K562 (cell line): ENCODE measurements around the gene ARMC9. TPM values are rescaled to one million over a fixed set of nuclear protein-coding genes. Genes with fewer than 3 reads are reported as not detected.

Source experiments
- JUN ChIP-seq, 2 experiments: sonication (generic) in 1 of 2; formaldehyde crosslinking in 1 of 2; IDR thresholded peaks; 2 replicates each; pipeline versions ENCODE4 v1.6.1 to v1.8.0; 2012 to 2022; ENCODE audit warnings: borderline replicate concordance in 2 of 2, mild to moderate bottlenecking in 2 of 2, improper control_type of control experiment in 1 of 2, low read depth in 1 of 2, low read length in 1 of 2, missing genetic modification reagents in 1 of 2
- NFYB ChIP-seq: IDR thresholded peaks from 2 replicates; pipeline ENCODE4 v1.6.1; 2011; ENCODE audit warnings: mild to moderate bottlenecking, moderate library complexity; ENCODE audit not compliant: insufficient read length; ENCODE audit errors: extremely low read depth
- PHF8 ChIP-seq: fragments of 200-600 bp; sonication (generic); IDR thresholded peaks from 2 replicates; pipeline ENCODE4 v1.6.1; 2012; ENCODE audit warnings: mixed run types, mild to moderate bottlenecking, inconsistent platforms, low read length, moderate library complexity, borderline replicate concordance
- POU5F1 ChIP-seq: fragments of 150-350 bp; IDR thresholded peaks from 2 replicates; pipeline ENCODE4 v1.6.1; 2014; ENCODE audit warnings: borderline replicate concordance, low read length, low read depth, mild to moderate bottlenecking; ENCODE audit not compliant: partially characterized antibody
- PURB ChIP-seq: sonication (generic); formaldehyde crosslinking; IDR thresholded peaks from 2 replicates; pipeline ENCODE4 v1.9.0; 2021; ENCODE audit warnings: low read depth, mild to moderate bottlenecking, missing genetic modification reagents
- SAP30 ChIP-seq: fragments of 200-600 bp; sonication (generic); IDR thresholded peaks from 2 replicates; pipeline ENCODE4 v1.6.1; 2012; ENCODE audit warnings: borderline replicate concordance, low read depth, mild to moderate bottlenecking, moderate library complexity, low read length, control low read depth, inconsistent platforms; ENCODE audit not compliant: insufficient read depth, poor library complexity, severe bottlenecking
- SRSF7 ChIP-seq: fragments of 200-400 bp; formaldehyde crosslinking; optimal IDR thresholded peaks from 2 replicates; pipeline ENCODE3; 2017; ENCODE audit warnings: mild to moderate bottlenecking, low read depth, low read length
- polyA plus RNA-seq, 8 experiments: library from polyadenylated mRNA; depleted of rRNA in 4 of 8; stranded (reverse) in 5 of 8; unstranded in 3 of 8; fragments of >200 nt; fragmentation: Nextera tagmentation in 2 of 8; fragmentation: Illumina TruSeq in 1 of 8; extraction: Ambion mirVana in 2 of 8; extraction: Trizol in 1 of 8; gene quantifications; 2 replicates each; pipeline versions ENCODE4 v1.2.1 to v1.2.3, GENCODE V29; 2011 to 2014; ENCODE audit warnings: inconsistent platforms in 1 of 8, missing spikeins in 1 of 8
- total RNA-seq, 7 experiments: library from RNA; depleted of rRNA in 6 of 7; stranded (reverse); fragments of >200 nt in 6 of 7; fragmentation: Illumina TruSeq in 2 of 7; extraction: Trizol in 2 of 7; gene quantifications; 2 replicates each; pipeline versions ENCODE4 v1.2.1 to v1.2.3, GENCODE V29; 2011 to 2021; ENCODE audit warnings: low replicate concordance in 1 of 7
- TF ChIP-seq, protein P1 (sequence below): fragments of 450-650 bp; IDR thresholded peaks from 2 replicates; pipeline ENCODE4 v1.6.1; 2016; ENCODE audit warnings: mild to moderate bottlenecking
- TF ChIP-seq, protein P2 (sequence below), 2 experiments: fragments of 450-650 bp; conservative IDR thresholded peaks; 2 replicates each; pipeline ENCODE4 v1.6.1; 2017; ENCODE audit warnings: mild to moderate bottlenecking in 2 of 2, moderate library complexity in 2 of 2
- TF ChIP-seq, protein P3 (sequence below): sonication (generic); formaldehyde crosslinking; IDR thresholded peaks from 2 replicates; pipeline ENCODE4 v1.5.0; 2020; ENCODE audit warnings: missing genetic modification reagents
- TF ChIP-seq, protein P4 (sequence below), 2 experiments: fragments of 150-350 bp in 1 of 2; IDR thresholded peaks; 2 replicates each; pipeline ENCODE4 v1.6.1; 2012 to 2016; ENCODE audit warnings: low read depth in 2 of 2, low read length in 2 of 2, mild to moderate bottlenecking in 1 of 2, moderate library complexity in 1 of 2
- TF ChIP-seq, protein P5 (sequence below): sonication (generic); formaldehyde crosslinking; IDR thresholded peaks from 2 replicates; pipeline ENCODE4 v1.9.0; 2022; ENCODE audit warnings: mild to moderate bottlenecking, missing genetic modification reagents

ARMC9 gene
- total and polyA plus RNA-seq, 9 of the 15 experiments (the other 6 are each of a cell fraction or from before 2014, with no cell fraction given) = 0.36 to 2.3 (median 1.1) TPM

DNA sequence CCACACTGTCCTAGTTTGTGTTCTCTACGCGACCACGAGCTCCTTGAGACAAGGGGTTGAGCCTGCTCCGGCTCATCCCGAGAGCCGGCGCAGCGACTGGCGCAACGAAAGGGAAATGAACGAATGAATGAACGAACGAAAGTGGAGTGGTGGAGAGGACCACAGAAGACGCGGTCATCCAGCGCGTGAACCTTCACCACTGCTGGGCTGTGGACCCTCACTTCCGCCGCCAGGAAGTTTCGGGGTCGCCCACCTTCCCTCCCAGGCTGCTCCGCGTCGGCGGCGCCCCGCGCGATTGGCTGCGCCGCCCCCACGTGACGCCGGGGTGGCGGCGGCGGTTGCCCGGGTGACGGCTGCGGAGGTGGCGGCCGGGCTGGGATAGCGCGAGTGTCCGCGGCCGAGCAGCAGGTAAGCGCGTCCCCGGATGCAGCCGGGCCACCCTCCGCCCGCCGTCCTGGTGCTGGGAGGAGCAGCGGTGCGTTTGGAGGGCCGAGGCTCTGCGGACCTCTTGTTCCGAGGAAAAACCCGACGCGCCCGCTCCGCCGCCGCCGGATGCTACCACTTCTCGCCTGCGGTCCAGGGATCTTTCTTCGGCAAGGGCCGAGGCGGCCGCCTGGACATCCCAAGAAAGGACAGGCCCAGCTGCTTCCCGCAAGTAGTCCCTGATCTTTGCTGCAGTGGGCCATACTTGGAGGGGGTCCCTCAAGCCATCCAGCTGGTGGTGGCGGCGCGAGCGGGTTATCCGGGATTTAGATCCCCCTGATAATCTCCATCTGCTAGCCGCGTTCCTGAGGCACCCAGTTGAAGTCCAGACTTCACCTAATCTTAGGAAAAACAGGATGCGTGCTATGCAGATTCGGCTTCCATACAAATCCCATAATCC is at the start of gene ARMC9 (continued):
- TF ChIP-seq SAP30 (peak; percentile 55), POU5F1 (no peak), SRSF7 (no peak), JUN (IDR thresholded peaks at IDR 0.05; ENCODE audit: borderline replicate concordance, low read depth, low read length) (no peak), JUN (CRISPR knock-in tag; IDR thresholded peaks at IDR 0.05; ENCODE audit: borderline replicate concordance) (no peak), PURB (no peak), NFYB (peak; percentile 66), PHF8 (peak; percentile 73; the same call in 1 of the 2 replicates)
- TF ChIP-seq, protein P1, sequence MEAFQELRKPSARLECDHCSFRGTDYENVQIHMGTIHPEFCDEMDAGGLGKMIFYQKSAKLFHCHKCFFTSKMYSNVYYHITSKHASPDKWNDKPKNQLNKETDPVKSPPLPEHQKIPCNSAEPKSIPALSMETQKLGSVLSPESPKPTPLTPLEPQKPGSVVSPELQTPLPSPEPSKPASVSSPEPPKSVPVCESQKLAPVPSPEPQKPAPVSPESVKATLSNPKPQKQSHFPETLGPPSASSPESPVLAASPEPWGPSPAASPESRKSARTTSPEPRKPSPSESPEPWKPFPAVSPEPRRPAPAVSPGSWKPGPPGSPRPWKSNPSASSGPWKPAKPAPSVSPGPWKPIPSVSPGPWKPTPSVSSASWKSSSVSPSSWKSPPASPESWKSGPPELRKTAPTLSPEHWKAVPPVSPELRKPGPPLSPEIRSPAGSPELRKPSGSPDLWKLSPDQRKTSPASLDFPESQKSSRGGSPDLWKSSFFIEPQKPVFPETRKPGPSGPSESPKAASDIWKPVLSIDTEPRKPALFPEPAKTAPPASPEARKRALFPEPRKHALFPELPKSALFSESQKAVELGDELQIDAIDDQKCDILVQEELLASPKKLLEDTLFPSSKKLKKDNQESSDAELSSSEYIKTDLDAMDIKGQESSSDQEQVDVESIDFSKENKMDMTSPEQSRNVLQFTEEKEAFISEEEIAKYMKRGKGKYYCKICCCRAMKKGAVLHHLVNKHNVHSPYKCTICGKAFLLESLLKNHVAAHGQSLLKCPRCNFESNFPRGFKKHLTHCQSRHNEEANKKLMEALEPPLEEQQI = no peak
- TF ChIP-seq, protein P2, sequence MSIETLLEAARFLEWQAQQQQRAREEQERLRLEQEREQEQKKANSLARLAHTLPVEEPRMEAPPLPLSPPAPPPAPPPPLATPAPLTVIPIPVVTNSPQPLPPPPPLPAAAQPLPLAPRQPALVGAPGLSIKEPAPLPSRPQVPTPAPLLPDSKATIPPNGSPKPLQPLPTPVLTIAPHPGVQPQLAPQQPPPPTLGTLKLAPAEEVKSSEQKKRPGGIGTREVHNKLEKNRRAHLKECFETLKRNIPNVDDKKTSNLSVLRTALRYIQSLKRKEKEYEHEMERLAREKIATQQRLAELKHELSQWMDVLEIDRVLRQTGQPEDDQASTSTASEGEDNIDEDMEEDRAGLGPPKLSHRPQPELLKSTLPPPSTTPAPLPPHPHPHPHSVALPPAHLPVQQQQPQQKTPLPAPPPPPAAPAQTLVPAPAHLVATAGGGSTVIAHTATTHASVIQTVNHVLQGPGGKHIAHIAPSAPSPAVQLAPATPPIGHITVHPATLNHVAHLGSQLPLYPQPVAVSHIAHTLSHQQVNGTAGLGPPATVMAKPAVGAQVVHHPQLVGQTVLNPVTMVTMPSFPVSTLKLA (conservative IDR thresholded peaks at IDR 0.05) = 0 out of 4 replicates have a peak, but pooled peaks of 1 of the 2 experiments have one; percentile 27
- TF ChIP-seq, protein P3, sequence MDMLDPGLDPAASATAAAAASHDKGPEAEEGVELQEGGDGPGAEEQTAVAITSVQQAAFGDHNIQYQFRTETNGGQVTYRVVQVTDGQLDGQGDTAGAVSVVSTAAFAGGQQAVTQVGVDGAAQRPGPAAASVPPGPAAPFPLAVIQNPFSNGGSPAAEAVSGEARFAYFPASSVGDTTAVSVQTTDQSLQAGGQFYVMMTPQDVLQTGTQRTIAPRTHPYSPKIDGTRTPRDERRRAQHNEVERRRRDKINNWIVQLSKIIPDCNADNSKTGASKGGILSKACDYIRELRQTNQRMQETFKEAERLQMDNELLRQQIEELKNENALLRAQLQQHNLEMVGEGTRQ (CRISPR knock-in tag) = peak; percentile 96
- TF ChIP-seq, protein P4, sequence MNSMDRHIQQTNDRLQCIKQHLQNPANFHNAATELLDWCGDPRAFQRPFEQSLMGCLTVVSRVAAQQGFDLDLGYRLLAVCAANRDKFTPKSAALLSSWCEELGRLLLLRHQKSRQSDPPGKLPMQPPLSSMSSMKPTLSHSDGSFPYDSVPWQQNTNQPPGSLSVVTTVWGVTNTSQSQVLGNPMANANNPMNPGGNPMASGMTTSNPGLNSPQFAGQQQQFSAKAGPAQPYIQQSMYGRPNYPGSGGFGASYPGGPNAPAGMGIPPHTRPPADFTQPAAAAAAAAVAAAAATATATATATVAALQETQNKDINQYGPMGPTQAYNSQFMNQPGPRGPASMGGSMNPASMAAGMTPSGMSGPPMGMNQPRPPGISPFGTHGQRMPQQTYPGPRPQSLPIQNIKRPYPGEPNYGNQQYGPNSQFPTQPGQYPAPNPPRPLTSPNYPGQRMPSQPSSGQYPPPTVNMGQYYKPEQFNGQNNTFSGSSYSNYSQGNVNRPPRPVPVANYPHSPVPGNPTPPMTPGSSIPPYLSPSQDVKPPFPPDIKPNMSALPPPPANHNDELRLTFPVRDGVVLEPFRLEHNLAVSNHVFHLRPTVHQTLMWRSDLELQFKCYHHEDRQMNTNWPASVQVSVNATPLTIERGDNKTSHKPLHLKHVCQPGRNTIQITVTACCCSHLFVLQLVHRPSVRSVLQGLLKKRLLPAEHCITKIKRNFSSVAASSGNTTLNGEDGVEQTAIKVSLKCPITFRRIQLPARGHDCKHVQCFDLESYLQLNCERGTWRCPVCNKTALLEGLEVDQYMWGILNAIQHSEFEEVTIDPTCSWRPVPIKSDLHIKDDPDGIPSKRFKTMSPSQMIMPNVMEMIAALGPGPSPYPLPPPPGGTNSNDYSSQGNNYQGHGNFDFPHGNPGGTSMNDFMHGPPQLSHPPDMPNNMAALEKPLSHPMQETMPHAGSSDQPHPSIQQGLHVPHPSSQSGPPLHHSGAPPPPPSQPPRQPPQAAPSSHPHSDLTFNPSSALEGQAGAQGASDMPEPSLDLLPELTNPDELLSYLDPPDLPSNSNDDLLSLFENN (IDR thresholded peaks at IDR 0.05; ENCODE audit: low read depth in 2 of 2, low read length in 2 of 2) = no peak
- TF ChIP-seq, protein P5, sequence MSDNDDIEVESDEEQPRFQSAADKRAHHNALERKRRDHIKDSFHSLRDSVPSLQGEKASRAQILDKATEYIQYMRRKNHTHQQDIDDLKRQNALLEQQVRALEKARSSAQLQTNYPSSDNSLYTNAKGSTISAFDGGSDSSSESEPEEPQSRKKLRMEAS = peak; percentile 24; the same call in 1 of the 2 replicates
